Measurements from ENCODE around the gene ANKFY1. TPM values are rescaled to one million over a fixed set of nuclear protein-coding genes. Genes with fewer than 3 reads are reported as not detected.

ANKFY1 gene
- total and polyA plus RNA-seq, 2 donors (not counting 3 experiments of a cell fraction or from before 2014, with no cell fraction given), result 30.6 to 51.1 TPM

- no TSS peak for BruUV-seq (replicated peaks)
- CTCF ChIA-PET, result no interaction called here
Observed at GRCh38 chr17:4270736-4271135, 7.0 kb upstream of the ANKFY1 start.

More at GRCh38 chr17:4270736-4271135, 7.0 kb upstream of the ANKFY1 start:
- no peak overlapping the region for H2AFZ ChIP-seq (ENCODE audit: low read depth, low read length)
- dilution Hi-C loops (cut with MboI; ENCODE audit: extremely low pct_ligation_motif_present, low sequenced_read_pairs), result no loop called here
- no peaks in the 10 kb centered on the region for H3K27me3 ChIP-seq (ENCODE audit: control insufficient read depth in 2 of 2, insufficient read depth in 2 of 2, low read length in 2 of 2)
- peaks cover 1% of the 10 kb centered on the region for H3K79me2 ChIP-seq (ENCODE audit: control insufficient read depth, insufficient read depth, low read length)
- H3K36me3 ChIP-seq (ENCODE audit: control insufficient read depth in 2 of 2, extremely low read depth in 1 of 2, insufficient read depth in 2 of 2, low read length in 2 of 2), result peaks cover 2 to 11% of the 10 kb centered on the region in 2 experiments
- H3K9me1 ChIP-seq (replicated peaks; ENCODE audit: control insufficient read depth, extremely low read depth, insufficient read depth, low read length), result no peaks in the 10 kb centered on the region
- no peak overlapping the region for H3K4me3 ChIP-seq (replicated peaks in 1 of 3; ENCODE audit: insufficient read depth in 1 of 3, low read depth in 1 of 3, low read length in 3 of 3)
- POLR2A ChIA-PET, result no interaction called here
- intact Hi-C loops (cut with micrococcal nuclease), result no loop called here
- peaks cover 2% of the 10 kb centered on the region for H4K20me1 ChIP-seq (replicated peaks; ENCODE audit: control insufficient read depth, extremely low read depth, insufficient read depth, low read length)
- no peak overlapping the region for H3K9ac ChIP-seq (replicated peaks; ENCODE audit: extremely low read depth, insufficient read depth, low read length)
- H3K27ac ChIP-seq (ENCODE audit: insufficient read depth, low read depth, low read length), result no peak overlapping the region
- H3K4me2 ChIP-seq (ENCODE audit: insufficient read depth, low read length), result no peak overlapping the region
- TF ChIP-seq CTCF (IDR thresholded peaks at IDR 0.05; ENCODE audit: extremely low read depth in 1 of 2, insufficient read depth in 1 of 2, low read depth in 1 of 2, low read length in 2 of 2), result no peak
- no peak for TF ChIP-seq GATA2 (IDR thresholded peaks at IDR 0.05; ENCODE audit: insufficient read depth, insufficient read length, low read depth, low read length)
- no peak for TF ChIP-seq JUN (IDR thresholded peaks at IDR 0.05; ENCODE audit: borderline replicate concordance, insufficient read depth, insufficient read length, low read depth)
- TF ChIP-seq FOS (IDR thresholded peaks at IDR 0.05; ENCODE audit: borderline replicate concordance, insufficient read depth, low read length), result no peak
- TF ChIP-seq POLR2A (IDR thresholded peaks at IDR 0.05; ENCODE audit: low read depth, low read length), result no peak
- no peak for TF ChIP-seq MYC (IDR thresholded peaks at IDR 0.05; ENCODE audit: low read depth, low read length)
- no peak for TF ChIP-seq MAX (IDR thresholded peaks at IDR 0.05; ENCODE audit: insufficient read depth, insufficient read length)
- no peak for TF ChIP-seq EZH2 (IDR thresholded peaks at IDR 0.05; ENCODE audit: borderline replicate concordance, low read depth, low read length, severe bottlenecking)
- no peak for TF ChIP-seq POLR2AphosphoS5 (IDR thresholded peaks at IDR 0.05; ENCODE audit: insufficient read depth, low read depth, low read length)
- FAIRE-seq (no peak), DNase-seq (ENCODE audit: low read depth, low spot score) (no peak)
- no peaks in the 10 kb centered on the region for H3K9me3 ChIP-seq (replicated peaks; ENCODE audit: control insufficient read depth, insufficient read depth, low read length)
- H3K4me1 ChIP-seq (ENCODE audit: control insufficient read depth, extremely low read depth, insufficient read depth, low read length), result no peaks in the 10 kb centered on the region

All from endothelial cell of umbilical vein (primary cell).